Right lobe of liver (tissue), 4 donors: Measurements from ENCODE around the gene WNT9B.

ENCODE experiments used
- POLR2A ChIP-seq: fragments of 450-650 bp; IDR thresholded peaks from one replicate; pipeline ENCODE4 v1.6.1; 2017; ENCODE audit warnings: antibody characterized with exemption, mild to moderate bottlenecking
- TF ChIP-seq, protein P1 (sequence below), 4 donors: fragments of 200-600 bp in 3 of 4; fragments of 450-650 bp in 1 of 4; IDR thresholded peaks; one replicate each; pipeline versions ENCODE4 v1.5.1 to v1.8.0; 2016 to 2022; ENCODE audit warnings: antibody characterized with exemption in 4 of 4, mild to moderate bottlenecking in 2 of 4
- donor health status: DM: no; HTN: no; CAD: no.
- donor health status: DM: no; HTN: no; CAD: no.
- donor health status: DM: no; HTN: yes; CAD: no.

DNA sequence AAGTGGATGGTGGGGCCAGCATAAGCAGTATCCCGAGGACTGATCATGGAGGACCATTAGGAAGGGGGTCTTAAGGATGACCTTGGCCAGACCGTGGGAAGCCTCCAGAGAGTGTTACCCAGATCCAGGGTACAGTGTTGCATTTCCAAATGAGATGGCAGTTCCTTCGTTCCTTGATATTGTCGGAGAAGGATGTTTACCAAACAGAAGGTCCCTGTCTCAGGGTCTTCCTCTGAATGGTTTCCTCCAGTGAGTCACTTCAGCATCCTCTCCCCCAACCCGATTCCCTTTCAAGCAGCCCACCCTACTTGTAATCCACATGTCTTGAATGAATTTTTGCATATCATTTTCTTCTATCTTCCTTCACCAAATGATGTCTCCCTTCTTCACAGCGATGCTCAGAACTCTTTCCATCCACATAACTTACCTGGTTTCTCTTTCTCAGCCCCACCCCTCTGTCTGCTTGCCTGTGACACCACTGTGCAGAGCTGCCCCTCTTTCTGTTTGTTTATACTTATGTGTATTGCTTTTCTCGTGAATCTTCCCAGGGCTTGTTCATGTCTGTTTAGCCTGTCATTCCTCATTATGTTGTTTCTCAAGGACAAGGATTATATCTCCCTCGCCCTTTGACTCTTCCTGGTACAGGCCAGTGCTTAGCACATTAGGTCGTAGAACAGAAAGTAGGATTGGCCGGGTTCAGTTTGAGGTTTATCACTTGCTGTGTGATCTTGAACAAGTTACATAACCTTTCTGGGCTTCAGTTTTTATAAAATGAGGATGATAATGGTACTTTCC lies 77.3 kb downstream of the WNT9B start:
- TF ChIP-seq, protein P1, sequence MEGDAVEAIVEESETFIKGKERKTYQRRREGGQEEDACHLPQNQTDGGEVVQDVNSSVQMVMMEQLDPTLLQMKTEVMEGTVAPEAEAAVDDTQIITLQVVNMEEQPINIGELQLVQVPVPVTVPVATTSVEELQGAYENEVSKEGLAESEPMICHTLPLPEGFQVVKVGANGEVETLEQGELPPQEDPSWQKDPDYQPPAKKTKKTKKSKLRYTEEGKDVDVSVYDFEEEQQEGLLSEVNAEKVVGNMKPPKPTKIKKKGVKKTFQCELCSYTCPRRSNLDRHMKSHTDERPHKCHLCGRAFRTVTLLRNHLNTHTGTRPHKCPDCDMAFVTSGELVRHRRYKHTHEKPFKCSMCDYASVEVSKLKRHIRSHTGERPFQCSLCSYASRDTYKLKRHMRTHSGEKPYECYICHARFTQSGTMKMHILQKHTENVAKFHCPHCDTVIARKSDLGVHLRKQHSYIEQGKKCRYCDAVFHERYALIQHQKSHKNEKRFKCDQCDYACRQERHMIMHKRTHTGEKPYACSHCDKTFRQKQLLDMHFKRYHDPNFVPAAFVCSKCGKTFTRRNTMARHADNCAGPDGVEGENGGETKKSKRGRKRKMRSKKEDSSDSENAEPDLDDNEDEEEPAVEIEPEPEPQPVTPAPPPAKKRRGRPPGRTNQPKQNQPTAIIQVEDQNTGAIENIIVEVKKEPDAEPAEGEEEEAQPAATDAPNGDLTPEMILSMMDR (IDR thresholded peaks at IDR 0.05): no peak
- no peak for TF ChIP-seq POLR2A
